Mammary epithelial cell (primary cell): Measurements from ENCODE around the gene ACE.

Source experiments
- CTCF ChIP-seq, 2 donors: IDR thresholded peaks in 1 of 2; conservative IDR thresholded peaks in 1 of 2; 2 replicates each; pipeline ENCODE4 v1.5.1; 2011 to 2012; ENCODE audit warnings: inconsistent platforms in 2 of 2, low read length in 2 of 2, mild to moderate bottlenecking in 2 of 2, control low read depth in 1 of 2, low read depth in 1 of 2; ENCODE audit not compliant: insufficient read depth in 1 of 2; ENCODE audit errors: extremely low read depth in 1 of 2
- EZH2 ChIP-seq: IDR thresholded peaks from 2 replicates; pipeline ENCODE4 v1.6.1; 2012; ENCODE audit warnings: low read length, inconsistent platforms, borderline replicate concordance

- TF ChIP-seq CTCF (conservative IDR thresholded peaks at IDR 0.05 in 1 of 2, IDR thresholded peaks at IDR 0.05 in 1 of 2; ENCODE audit: extremely low read depth in 1 of 2, insufficient read depth in 1 of 2, low read depth in 1 of 2, low read length in 2 of 2): no peak
- TF ChIP-seq EZH2: no peak
Measured at GRCh38 chr17:63534078-63534570, 57.3 kb downstream of the ACE start.
